HG02981 (cell line): ENCODE results near the gene PLEKHG7.
"Not testable (repeated sequence)": the region's sequence is repeated elsewhere in the genome, so short reads cannot be mapped to it uniquely, and the experiment has no call there.

Experiments used
- ATAC-seq: cut with Tn5 transposase; IDR thresholded peaks from one replicate; pipeline ENCODE4 v1.9.1; 2021; ENCODE audit warnings: mild to moderate bottlenecking, moderate library complexity; ENCODE audit not compliant: unreplicated experiment

Gene PLEKHG7

DNA sequence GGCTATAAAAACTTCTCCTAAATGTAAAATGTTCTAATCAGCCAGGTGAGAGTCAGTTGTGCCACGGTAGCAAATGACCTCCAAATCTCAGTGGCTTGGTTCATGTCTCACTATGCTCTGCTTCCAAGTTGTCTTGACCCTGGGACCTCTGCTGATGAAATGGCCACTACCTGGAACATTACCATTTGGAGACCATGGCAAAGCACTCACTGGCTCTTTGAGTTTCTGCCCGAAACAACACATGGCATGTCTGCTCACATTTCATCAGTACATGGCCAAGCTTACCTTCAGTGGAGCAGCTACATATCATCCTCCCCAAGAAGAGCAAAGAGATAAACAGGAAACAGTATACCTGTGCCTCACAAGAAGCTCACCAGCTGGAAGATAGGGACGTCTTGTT is 40.2 kb downstream of the PLEKHG7 start:
- no peak for ATAC-seq

DNA sequence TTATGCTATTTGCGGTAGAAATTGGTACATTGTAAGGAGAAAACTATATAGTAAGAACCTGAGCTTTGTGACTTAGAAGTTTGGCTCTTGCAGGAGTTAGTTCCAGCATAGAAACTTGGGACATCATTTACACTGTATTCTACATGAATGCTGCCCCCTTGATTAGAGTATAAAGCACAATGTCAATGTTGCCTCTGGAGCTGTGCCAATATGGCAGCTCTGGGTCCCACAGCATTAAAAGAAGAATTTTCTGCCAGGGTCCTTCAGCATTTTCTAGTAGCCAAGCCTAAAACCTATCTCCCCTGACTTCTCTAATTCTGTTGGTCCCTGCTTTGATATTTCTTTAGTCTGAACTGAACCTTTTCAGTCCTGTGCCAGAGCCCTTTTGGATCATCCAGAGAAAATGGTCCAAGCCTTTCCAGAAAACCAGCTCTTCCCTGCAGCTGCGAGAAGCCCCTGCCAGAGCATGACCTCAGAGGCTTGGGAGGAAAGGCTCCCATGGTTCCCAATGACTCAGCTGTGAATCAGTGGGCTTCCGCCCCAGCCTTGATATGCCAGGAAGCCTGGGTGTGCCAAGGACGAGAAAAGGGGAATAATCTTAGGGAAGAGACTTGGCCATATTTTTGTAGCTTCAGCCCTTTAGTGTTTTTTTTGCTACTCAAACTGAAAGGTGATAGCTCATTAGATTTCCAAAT is 43.2 kb downstream of the PLEKHG7 start:
- no peak for ATAC-seq

- no peak for ATAC-seq
Measured at GRCh38 chr12:92747151-92747550, 44.4 kb downstream of the PLEKHG7 start.

DNA sequence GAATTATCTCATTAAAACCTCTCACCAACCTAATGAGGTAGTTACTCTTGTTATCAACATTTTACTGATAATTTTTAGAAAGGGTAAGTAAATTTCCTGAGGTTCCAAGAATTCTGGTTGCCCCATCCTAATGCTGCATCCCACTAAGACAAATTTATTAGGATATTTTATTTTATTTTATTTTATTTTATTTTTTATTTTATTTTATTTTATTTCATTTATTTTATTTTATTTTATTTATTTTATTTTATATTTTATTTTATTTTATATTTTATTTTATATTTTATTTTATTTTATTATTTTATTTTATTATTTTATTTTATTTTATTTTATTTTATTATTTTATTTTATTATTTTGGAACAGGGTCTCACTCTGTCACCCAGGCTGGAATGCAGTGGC is 46.9 kb downstream of the PLEKHG7 start:
- not testable (repeated sequence) for ATAC-seq

DNA sequence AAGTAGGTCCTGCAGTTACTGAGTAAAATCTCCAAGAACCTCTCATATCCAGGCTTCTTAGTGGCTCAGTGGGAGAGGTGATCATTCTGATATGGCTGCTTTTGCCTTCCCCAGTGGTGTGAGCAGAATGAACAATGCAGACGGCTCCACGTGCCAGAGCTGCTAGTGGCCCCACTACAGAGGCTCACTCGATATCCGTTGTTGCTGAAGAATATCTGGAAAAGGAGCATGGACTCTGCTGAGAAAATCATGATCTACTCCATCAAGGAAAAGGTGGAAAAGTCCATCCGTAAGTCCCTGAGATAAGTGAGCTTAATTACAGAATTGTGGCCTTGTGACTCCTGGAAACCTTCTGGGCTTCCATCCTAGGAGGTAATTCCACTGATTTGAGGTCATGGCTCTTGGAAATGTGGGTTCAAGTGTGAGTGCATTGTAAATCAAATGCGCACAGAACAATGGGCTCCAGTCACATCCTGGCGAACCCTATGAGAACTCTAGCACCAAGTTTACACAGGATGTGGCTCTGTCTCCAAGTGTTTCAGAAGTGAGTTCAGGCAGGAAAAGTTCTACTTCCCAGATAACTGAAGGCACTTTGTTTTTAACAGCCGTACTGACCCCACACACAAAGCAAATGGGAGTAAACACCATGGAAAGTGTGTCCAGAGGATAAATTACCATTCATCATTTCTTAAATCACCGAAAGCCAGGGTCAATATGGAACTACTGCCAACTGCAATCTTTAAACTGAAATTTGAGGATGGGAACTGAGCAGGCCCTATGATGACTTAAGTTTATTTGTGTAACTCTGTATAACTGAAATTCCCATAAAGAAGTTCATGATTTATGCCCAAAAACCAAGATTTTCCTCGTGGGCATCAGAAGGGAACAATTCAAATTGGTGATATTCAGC is 51.4 kb downstream of the PLEKHG7 start:
- ATAC-seq, result no peak

- no peak for ATAC-seq
Measured at GRCh38 chr12:92756898-92757596, 54.3 kb downstream of the PLEKHG7 start.

- no peak for ATAC-seq
Measured at GRCh38 chr12:92757597-92758121, 54.9 kb downstream of the PLEKHG7 start.

DNA sequence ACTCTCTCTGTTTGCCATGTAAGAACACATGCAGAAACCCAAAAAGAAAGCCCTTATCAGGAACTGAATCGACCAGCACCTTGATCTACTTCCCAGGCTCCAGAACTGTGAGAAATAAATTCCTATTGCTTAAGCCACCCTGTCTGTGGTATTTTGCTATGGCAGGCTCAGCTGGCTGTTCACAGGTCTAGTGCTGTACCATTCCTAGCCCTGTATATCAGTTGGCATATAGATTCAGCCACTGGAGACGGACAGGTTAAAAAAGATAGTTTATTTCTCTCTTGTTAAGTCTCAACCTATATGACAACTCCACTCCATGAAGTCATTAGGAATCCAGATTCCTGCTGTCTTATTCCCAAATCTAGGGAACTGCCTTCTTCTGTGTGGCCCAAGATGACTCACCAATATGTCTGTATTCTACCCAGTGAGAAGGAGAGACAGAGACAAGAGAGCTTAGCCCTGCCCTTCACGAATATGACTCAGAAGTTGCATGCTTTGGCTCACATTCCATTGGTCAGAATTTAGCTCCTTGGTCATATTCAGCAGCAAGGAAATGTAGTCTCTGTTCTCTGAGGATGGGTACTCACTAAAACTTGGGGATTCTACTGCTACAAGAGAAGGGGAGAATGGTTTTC is 57.0 kb downstream of the PLEKHG7 start:
- no peak for ATAC-seq

GRCh38 chr12:92762773-92763172 is 60.0 kb downstream of the PLEKHG7 start:
- ATAC-seq, result no peak

DNA sequence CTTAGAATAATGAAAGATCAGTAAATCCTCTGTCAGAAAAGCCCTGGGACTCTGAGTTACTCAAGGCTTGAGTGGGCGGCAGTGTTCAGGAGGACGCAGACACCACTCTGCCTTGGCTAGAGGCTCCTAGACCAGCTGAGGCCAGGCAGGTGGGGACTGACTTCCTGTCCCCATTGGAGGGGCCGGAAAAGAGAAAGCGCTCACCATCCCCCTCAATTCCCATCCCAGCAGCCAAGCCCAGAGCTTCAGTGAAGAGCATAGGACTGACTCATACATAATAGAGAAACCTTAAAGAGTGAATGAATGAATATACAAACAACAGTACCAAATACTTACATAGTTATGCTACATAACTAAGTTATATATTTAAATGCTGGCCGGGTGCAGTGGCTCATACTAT is 62.0 kb downstream of the PLEKHG7 start:
- ATAC-seq, result no peak

DNA sequence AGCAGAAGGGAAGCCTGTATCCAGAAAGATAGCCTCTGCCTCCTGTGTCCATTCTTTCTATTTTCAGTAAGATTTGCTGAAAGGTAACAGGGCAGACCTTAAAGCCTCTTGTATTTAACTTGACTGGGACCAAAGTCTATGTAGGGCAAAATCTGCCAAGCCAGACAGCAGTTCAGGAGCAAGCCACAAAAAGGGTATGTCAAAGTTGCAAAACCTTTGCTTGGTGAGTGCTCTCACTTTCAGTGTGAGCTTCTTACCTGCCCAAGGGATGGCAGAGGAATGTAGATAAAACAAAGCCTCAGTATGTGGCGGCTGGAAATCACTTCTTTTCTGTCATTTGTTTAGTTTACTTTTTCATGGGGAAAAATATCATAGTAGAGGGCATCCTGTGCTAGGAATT is 63.1 kb downstream of the PLEKHG7 start:
- ATAC-seq, result no peak

DNA sequence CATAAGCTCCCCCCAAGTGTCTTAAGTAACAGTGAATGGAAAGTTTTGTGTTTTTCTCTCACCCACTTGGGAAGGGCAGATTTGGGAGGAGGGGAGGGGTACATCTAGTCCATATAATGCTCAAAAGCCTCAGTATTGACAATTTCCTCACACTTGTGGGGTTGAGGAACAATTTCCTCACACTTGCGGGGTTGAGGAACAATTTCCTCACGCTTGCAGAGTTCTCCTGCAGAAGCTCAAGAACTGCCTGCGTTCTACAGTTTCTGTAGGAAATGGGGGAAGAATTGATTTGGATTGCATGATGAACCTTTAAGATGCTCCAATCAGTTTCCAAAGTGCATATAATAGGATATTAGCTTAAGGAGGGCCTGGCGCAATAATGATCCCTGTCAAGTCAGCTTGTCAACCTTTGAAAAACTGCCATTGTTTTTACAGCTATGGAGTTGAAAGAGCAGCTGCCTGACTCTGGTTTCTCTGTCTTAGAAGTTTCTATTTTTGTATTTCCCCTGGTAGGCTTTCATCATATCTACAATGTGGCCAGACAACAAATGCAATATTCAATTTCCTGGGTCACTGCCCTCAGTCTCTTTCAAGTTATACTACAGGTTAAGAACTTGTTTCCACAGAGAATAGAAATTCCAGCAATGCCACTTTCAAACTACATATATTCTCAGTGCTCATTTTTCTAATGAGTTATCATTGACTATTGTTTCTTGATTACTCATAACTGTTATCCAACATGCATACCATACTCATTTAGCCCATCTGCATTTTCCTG is 66.5 kb downstream of the PLEKHG7 start:
- ATAC-seq, result peak; percentile 70

- ATAC-seq, result no peak
Measured at GRCh38 chr12:92771001-92771400, 68.2 kb downstream of the PLEKHG7 start.

GRCh38 chr12:92775416-92775815 is 72.6 kb downstream of the PLEKHG7 start:
- ATAC-seq, result no peak

GRCh38 chr12:92778525-92778924 is 75.7 kb downstream of the PLEKHG7 start:
- no peak for ATAC-seq

DNA sequence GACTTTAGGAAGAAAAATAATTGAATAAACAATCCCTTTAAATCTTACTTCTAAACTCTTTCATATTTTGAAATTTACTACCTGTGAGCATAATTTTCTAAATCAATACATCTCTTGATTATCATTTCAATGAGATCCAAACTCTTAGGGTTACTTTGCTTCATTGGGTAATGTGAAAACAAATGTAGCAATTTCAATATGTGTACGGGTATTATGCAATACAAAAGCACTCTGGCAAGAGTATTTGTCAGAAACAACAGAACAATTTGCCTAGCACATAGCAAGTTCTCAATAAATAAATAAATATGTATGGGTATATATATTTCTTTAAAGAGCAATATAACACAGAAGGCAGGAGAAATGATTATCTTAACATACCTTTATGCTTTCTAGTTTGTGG is 77.1 kb downstream of the PLEKHG7 start:
- ATAC-seq, result no peak

GRCh38 chr12:92784356-92784755 is 81.6 kb downstream of the PLEKHG7 start:
- no peak for ATAC-seq

- peak; percentile 96 for ATAC-seq
Measured at GRCh38 chr12:92784797-92785562, 82.2 kb downstream of the PLEKHG7 start.

GRCh38 chr12:92785563-92785950 is 82.8 kb downstream of the PLEKHG7 start:
- no peak for ATAC-seq
